HS-5 (cell line): ENCODE results near the gene GUCA2A.

Experiments
- DNase-seq: peaks from one replicate; pipeline ENCODE4 v3.0.0-alpha.2; 2012; ENCODE audit warnings: low read depth

GUCA2A gene

GRCh38 chr1:42176902-42177519 lies 12.5 kb upstream of the GUCA2A start:
- DNase-seq = no peak

DNA sequence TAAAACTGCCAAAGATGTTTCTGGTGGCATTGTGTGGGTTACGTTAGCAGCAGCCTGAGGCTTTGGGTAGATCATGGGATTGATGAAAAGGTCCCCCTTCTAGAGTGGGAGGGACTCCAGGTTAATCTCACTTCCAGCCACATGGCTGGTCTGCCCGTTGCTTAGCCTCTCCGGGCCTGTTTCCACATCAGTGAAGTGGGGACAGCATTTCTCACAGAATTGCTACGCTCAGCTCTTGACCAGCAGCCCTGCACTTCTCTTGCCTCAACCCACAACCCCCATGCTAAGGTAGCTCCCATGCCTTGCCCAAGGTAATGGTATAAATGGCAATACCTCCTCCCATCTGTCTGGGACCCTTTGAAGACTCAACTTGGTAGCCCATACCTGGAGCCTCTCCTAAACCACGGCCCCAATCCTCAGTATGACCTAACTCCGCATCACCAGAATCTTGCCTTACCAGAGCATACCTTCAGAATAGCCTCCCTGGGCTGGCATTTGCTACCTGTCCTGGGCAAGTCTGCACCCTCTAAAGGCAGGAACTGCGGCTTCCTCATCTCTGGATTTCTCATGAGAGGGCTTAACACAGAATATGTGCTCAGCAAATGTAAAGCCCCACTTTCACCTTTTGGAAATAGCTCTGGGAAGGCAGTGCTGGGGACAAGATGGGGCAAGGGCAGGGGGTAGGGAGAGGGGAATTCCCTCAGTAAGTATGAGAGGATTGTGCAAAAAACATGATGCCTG lies 10.9 kb upstream of the GUCA2A start:
- DNase-seq = no peak

GRCh38 chr1:42173961-42174735 lies 9.6 kb upstream of the GUCA2A start:
- DNase-seq = no peak

GRCh38 chr1:42173155-42173933 lies 8.8 kb upstream of the GUCA2A start:
- DNase-seq = no peak

DNA sequence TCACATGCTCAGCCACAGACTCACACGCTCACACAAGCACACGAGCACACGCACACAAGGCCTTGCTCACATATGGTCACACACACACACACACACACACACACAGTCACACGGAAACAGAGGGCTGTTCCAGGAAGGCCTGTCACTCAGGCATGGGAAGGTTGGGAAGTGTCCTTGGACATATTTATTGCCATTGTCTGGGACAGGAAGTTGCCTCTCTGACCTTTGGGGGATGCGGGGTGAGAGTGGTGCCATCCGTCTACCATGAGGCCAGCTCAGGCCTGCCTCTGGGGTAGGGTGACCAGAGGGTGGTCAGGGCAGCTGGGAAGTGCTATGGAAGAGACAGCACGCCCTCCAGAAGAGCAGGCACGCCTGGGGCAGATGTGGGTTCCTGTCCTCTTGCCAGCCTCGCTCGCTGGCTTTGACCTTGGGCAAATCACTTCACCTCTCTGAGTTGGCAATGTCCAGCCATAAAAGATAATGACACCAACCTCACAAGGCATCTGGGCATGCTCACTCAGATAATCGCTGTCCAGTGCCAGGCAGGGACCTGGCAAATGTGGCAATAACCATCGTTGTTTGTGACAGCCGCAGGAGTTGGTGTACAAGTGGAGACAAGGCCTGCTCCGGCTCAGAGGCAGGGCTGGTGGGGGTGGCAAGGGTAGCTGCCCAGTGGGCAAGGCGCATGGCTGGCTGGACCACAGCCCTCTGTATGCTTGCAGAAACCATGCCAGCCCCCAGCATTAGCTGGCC lies 8.0 kb upstream of the GUCA2A start:
- DNase-seq = no peak

DNA sequence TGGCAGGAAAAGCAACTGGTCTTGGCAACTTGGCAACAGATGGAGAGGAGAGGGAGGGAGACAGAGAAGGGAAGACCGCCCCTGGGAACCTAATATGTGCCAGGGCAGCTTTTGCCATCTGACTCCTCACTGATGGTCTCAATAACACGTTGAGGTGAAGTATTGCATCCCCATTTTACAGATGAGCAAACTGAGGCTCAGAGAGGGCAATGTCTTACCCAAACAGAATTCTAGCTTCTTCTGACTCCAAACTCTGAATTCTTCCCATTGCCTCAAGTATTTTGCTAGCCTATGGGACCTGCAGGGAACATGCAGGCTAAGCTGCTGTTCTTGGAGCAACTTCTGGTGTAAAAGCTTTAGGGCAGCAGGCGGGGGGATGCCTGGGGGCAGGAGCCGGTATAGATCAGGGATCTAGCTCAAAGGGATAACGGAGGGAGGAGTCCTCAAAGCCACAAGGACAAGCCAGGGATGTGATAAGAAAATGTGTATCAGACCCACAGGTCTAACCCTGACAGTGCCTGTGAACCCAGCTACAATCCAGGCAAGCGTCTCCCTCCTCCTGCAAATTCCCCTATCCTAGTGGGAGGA lies 7.2 kb upstream of the GUCA2A start:
- no peak for DNase-seq

GRCh38 chr1:42170779-42171621 lies 6.5 kb upstream of the GUCA2A start:
- no peak for DNase-seq

DNA sequence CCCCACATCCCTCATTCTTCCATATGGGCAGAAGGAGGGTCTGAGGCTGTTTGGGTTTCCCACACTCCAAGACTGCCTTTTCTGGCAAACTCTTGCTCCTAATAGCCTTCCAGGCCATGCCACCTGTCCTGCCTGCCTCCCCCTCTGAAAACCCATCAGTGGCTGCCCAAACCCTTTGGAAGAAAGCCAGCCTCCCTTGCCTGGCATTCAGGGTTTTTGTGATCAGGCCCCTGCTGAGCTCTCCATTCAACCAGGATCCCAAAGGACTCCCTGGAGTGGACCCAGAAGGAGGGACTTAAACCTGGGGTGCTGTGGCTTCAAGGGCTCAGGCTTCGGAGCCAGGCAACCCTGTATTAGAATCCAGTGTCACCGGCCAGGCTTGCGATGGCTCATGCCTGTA lies 4.2 kb upstream of the GUCA2A start:
- DNase-seq = no peak

GRCh38 chr1:42168391-42168670 lies 3.8 kb upstream of the GUCA2A start:
- no peak for DNase-seq

DNA sequence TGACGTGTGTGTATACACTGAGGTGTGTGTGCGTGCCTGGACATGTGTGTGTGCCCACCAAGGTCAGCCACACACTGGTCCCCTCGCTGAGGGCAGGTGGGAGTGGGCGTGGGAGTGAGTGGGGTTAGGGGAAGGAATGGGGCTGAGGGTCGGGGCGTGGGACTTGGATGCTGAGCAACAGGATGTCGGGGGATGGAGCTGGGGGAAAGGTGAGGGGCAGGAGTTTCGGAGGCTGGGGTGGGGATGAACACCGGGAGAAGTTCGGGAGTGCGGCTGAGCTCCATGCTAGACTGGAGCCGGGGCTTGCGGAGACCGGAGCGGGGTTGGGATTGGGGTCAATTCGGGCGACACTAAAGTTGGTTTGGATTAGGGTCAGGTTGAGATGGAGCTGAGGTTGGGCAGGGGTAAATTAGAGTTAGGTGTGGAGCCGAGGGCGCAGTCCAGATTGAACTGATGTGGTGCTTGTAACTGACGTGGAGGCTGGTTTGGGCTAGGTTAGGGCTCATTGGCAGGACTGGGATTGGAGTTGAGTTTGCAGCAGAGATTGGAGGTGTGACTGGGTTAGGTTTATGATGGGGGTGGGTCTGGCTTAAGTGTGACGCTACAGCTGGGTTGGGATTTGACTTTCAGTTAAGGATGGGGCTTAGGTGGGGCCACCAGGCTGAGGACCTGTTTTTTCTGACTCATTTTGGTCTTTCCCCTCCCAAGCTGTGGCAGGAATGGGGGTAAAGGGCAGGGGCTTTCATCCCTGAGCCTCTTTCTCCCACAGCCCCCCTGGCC lies 3.3 kb upstream of the GUCA2A start:
- DNase-seq = no peak

DNA sequence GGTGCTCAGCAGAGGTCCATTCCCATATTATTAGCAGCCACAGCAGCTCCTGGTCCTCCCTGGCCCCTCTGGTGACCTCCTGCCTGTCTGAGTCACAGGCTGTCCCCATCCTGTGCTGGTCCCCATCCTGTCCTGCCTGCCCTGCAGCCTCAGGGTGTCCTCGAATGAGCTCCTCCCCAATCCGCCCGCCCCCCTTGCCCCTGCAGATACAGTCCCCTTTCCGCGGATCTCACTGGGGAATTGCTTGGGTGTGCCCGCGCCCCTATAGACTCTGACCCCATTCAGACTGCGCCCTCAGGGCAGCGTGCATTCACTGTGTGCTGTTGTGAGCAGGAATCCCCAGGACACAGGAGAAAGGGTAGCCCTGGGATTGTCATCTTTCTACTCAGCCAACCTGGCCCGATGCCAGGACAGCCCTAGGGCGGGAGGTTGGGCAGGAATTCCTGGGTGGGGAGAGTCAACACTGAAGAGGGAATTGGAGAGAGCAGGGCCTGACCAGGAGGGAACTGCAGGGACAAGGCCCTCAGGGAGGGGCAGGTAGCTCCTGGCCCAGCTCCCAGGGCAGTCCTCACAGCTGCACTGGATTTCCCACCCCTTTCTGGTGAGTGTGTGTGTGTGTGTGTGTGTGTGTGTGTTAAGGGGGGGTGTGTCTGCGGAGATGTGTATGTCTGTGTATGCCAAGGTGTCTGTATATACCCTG lies 1.1 kb upstream of the GUCA2A start:
- DNase-seq = no peak

GRCh38 chr1:42163536-42164503 lies 725 bp downstream of the GUCA2A start:
- DNase-seq = no peak

DNA sequence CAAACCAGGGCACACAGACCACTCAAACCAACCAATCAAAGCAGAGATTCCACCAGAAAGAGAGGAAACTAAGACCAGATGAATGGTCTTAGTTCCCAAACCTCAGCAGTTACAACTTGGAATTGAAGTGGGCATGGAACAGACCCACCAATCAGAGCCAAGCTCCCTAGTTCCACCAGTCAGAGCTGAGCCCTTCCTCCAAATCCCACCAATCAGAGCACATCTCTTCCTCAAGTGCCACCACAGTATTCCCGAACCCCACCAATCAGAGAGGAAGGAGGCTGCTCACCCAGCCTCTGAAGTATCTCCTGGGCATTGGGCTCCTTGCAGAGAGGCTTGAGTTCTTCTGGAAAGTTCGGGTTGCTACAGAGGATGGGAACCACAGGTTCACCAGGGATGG lies 1.4 kb downstream of the GUCA2A start:
- no peak for DNase-seq

DNA sequence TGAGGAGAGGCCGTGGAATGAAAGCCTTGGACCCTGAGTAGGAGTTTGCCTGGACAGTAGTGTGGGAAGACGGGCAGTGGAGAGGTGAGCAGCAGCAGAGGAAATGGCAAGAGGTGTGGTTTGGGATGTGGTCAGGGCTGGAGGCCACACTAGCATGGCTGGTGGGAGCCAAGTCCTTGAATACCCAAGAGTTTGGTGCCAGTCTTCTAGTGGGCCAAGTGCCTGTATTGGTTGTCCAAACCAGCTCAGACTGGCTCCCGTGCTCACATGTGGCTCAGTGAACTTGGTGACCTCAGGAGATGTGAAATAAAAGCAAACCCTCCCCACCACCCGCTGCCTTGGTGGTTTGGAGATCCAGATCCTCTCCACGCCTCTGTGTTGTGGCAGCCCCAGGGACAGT lies 2.4 kb downstream of the GUCA2A start:
- no peak for DNase-seq

DNA sequence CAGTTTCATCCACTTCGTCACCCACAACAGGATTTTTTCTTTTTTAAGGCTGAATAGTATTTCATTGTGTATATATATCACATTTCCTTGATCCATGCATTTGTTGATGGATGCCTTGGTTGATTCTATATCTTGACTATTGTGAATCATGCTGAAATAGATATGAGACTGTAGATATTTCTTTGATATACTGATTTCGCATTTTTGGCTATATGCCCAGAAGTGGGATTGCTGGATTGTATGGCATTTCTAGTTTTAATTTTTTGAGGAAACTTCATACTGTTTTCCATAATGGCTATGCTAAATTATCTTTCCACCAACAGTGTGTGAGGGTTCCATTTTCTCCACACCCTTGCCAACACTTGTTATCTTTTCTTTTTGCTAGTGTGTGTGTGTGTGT lies 6.4 kb downstream of the GUCA2A start:
- DNase-seq = no peak

- DNase-seq = no peak
Observed at GRCh38 chr1:42157667-42158066, 6.9 kb downstream of the GUCA2A start.

DNA sequence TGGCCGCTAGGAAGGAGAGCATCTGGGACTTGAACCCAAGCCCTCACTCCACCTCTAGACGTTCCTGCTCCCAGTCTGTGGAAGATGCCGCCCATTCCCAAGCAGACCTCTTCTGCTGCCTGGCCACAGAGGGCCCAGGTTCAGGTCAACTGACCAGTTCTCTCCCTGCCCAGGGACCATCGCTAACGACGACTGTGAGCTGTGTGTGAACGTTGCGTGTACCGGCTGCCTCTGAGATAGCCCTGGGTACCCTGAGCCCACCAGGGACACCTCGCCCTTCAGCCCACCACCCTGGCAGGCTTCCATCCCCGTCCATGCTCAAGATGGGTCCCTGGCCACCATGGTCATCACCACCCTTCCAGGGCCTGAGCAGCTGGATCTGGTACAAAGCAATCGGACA lies 9.2 kb downstream of the GUCA2A start:
- DNase-seq = no peak

- DNase-seq = no peak
Observed at GRCh38 chr1:42154685-42155084, 9.9 kb downstream of the GUCA2A start.
